WI38 (cell line): ENCODE measurements around the gene SLC13A2.

Experiments
- H3K4me3 ChIP-seq: 2 replicates; pipeline ENCODE4 v1.5.1; 2011; ENCODE audit warnings: low read depth, mild to moderate bottlenecking, control low read depth, low read length
- CTCF ChIP-seq: IDR thresholded peaks from 2 replicates; pipeline ENCODE4 v1.5.1; 2012; ENCODE audit warnings: low read depth, mild to moderate bottlenecking, control low read depth, low read length

SLC13A2 gene

GRCh38 chr17:28480278-28480677 lies 6.8 kb downstream of the SLC13A2 start:
- TF ChIP-seq CTCF: no peak
- no peak overlapping the region for H3K4me3 ChIP-seq

GRCh38 chr17:28480799-28481571 lies 7.5 kb downstream of the SLC13A2 start:
- TF ChIP-seq CTCF: no peak
- no peak overlapping the region for H3K4me3 ChIP-seq

- no peak for TF ChIP-seq CTCF
These were observed 9.2 kb downstream of the SLC13A2 start for GRCh38 chr17:28482551-28483199.

GRCh38 chr17:28484296-28484695 lies 10.9 kb downstream of the SLC13A2 start:
- H3K4me3 ChIP-seq: no peak overlapping the region
- no peak for TF ChIP-seq CTCF

More at GRCh38 chr17:28482551-28483199, 9.2 kb downstream of the SLC13A2 start:
- no peak overlapping the region for H3K4me3 ChIP-seq

GRCh38 chr17:28485049-28485448 lies 11.6 kb downstream of the SLC13A2 start:
- TF ChIP-seq CTCF: no peak
- H3K4me3 ChIP-seq: no peak overlapping the region

- no peak for TF ChIP-seq CTCF
These were observed 14.6 kb downstream of the SLC13A2 start for GRCh38 chr17:28487881-28488532.

More at GRCh38 chr17:28487881-28488532, 14.6 kb downstream of the SLC13A2 start:
- H3K4me3 ChIP-seq: no peak overlapping the region
